Endothelial cell of umbilical vein (primary cell): Measurements from ENCODE around the gene SLC25A20. TPM values are rescaled to one million over a fixed set of nuclear protein-coding genes. Genes with fewer than 3 reads are reported as not detected.

Experiments
- BruUV-seq: library from RNA; stranded (reverse); fragments of 400-500 nt; replicated peaks from 2 replicates; lab custom pipeline; 2021; lab: Mats Ljungman, UMichigan
- CTCF ChIA-PET: fragments of 300-600, 350-600 bp; sonication (Branson Sonifier 250); formaldehyde crosslinking; loops from one replicate; lab custom pipeline; 2021; ENCODE audit warnings: antibody characterized with exemption, inconsistent platforms; lab: Charles Lee
- POLR2A ChIA-PET: fragments of 300-600, 350-600 bp; sonication (Branson Sonifier 250); formaldehyde crosslinking; loops from one replicate; lab custom pipeline; 2021; ENCODE audit warnings: antibody characterized with exemption, inconsistent platforms; lab: Charles Lee
- DNase-seq: peaks from one replicate; pipeline ENCODE4 v3.0.0-alpha.2; 2011; ENCODE audit warnings: low read depth, low spot score
- FAIRE-seq: peaks from 2 replicates; lab custom pipeline; 2011; peaks lifted over from hg19 to GRCh38; lab: Jason Lieb, UNC
- H2AFZ ChIP-seq: 2 replicates; pipeline ENCODE4 v1.6.0; 2012; ENCODE audit warnings: low read depth, low read length, control low read depth, inconsistent platforms
- H3K27ac ChIP-seq: 2 replicates; pipeline ENCODE4 v1.5.1; 2011; ENCODE audit warnings: low read depth, mild to moderate bottlenecking, control low read depth, low read length, moderate library complexity; ENCODE audit not compliant: insufficient read depth
- H3K27me3 ChIP-seq, 2 experiments: 2 replicates each; pipeline versions ENCODE4 v1.6.0 to v1.6.1; 2011; ENCODE audit warnings: low read length in 2 of 2, mixed read lengths in 1 of 2; ENCODE audit not compliant: control insufficient read depth in 2 of 2, insufficient read depth in 2 of 2
- H3K36me3 ChIP-seq, 2 experiments: 2 replicates in 1 of 2; 3 replicates in 1 of 2; pipeline ENCODE4 v1.5.1; 2011; ENCODE audit warnings: low read length in 2 of 2, mild to moderate bottlenecking in 1 of 2, moderate library complexity in 1 of 2; ENCODE audit not compliant: control insufficient read depth in 2 of 2, insufficient read depth in 2 of 2; ENCODE audit errors: extremely low read depth in 1 of 2
- H3K4me1 ChIP-seq: 3 replicates; pipeline ENCODE4 v1.5.1; 2011; ENCODE audit warnings: mild to moderate bottlenecking, low read length; ENCODE audit not compliant: control insufficient read depth, insufficient read depth; ENCODE audit errors: extremely low read depth
- H3K4me2 ChIP-seq: 2 replicates; pipeline ENCODE4 v1.6.1; 2011; ENCODE audit warnings: low read length, control low read depth, mixed read lengths; ENCODE audit not compliant: insufficient read depth
- H3K4me3 ChIP-seq, 3 experiments: fragments of 200-600 bp in 1 of 3; sonication (generic), shearing (Covaris generic) in 1 of 3; replicated peaks in 1 of 3; 2 replicates each; pipeline ENCODE4 v1.5.1; 2011 to 2016; ENCODE audit warnings: control low read depth in 3 of 3, low read length in 3 of 3, mild to moderate bottlenecking in 2 of 3, inconsistent platforms in 1 of 3, low read depth in 1 of 3, moderate library complexity in 1 of 3; ENCODE audit not compliant: insufficient read depth in 1 of 3
- H3K79me2 ChIP-seq: 2 replicates; pipeline ENCODE4 v1.6.0; 2012; ENCODE audit warnings: low read length, inconsistent platforms; ENCODE audit not compliant: control insufficient read depth, insufficient read depth
- H3K9ac ChIP-seq: replicated peaks from 2 replicates; pipeline ENCODE3; 2011; ENCODE audit warnings: low read length, control low read depth; ENCODE audit not compliant: insufficient read depth; ENCODE audit errors: extremely low read depth
- H3K9me1 ChIP-seq: replicated peaks from 3 replicates; pipeline ENCODE4 v1.6.0; 2011; ENCODE audit warnings: mild to moderate bottlenecking, low read length; ENCODE audit not compliant: control insufficient read depth, insufficient read depth; ENCODE audit errors: extremely low read depth
- H3K9me3 ChIP-seq: replicated peaks from 2 replicates; pipeline ENCODE4 v1.5.1; 2012; ENCODE audit warnings: low read length, inconsistent platforms; ENCODE audit not compliant: control insufficient read depth, insufficient read depth
- H4K20me1 ChIP-seq: replicated peaks from 2 replicates; pipeline ENCODE3; 2011; ENCODE audit warnings: mild to moderate bottlenecking, low read length; ENCODE audit not compliant: control insufficient read depth, insufficient read depth; ENCODE audit errors: extremely low read depth
- CTCF ChIP-seq, 2 donors: IDR thresholded peaks; 1 replicate in 1 of 2; 2 replicates in 1 of 2; pipeline ENCODE4 v1.5.1; 2011; ENCODE audit warnings: low read length in 2 of 2, mild to moderate bottlenecking in 2 of 2, moderate library complexity in 2 of 2, control low read depth in 1 of 2, inconsistent platforms in 1 of 2, low read depth in 1 of 2; ENCODE audit not compliant: insufficient read depth in 1 of 2; ENCODE audit errors: extremely low read depth in 1 of 2
- EZH2 ChIP-seq: IDR thresholded peaks from 2 replicates; pipeline ENCODE4 v1.6.1; 2012; ENCODE audit warnings: borderline replicate concordance, low read depth, mild to moderate bottlenecking, moderate library complexity, low read length, inconsistent platforms; ENCODE audit not compliant: severe bottlenecking
- FOS ChIP-seq: IDR thresholded peaks from 2 replicates; pipeline ENCODE4 v1.6.1; 2011; ENCODE audit warnings: mild to moderate bottlenecking, low read length, moderate library complexity, borderline replicate concordance; ENCODE audit not compliant: insufficient read depth
- GATA2 ChIP-seq: IDR thresholded peaks from 2 replicates; pipeline ENCODE4 v1.7.0; 2011; ENCODE audit warnings: low read depth, mild to moderate bottlenecking, moderate library complexity, mixed read lengths, low read length; ENCODE audit not compliant: insufficient read length, insufficient read depth
- JUN ChIP-seq: IDR thresholded peaks from 2 replicates; pipeline ENCODE4 v1.6.1; 2011; ENCODE audit warnings: borderline replicate concordance, low read depth; ENCODE audit not compliant: insufficient read length, insufficient read depth
- MYC ChIP-seq: IDR thresholded peaks from one replicate; pipeline ENCODE4 v1.6.1; 2011; ENCODE audit warnings: mild to moderate bottlenecking, low read depth, low read length
- POLR2A ChIP-seq: IDR thresholded peaks from 2 replicates; pipeline ENCODE4 v1.6.1; 2012; ENCODE audit warnings: low read depth, mild to moderate bottlenecking, control low read depth, low read length
- POLR2AphosphoS5 ChIP-seq: IDR thresholded peaks from 2 replicates; pipeline ENCODE4 v1.6.1; 2012; ENCODE audit warnings: low read depth, mild to moderate bottlenecking, control low read depth, low read length, moderate library complexity; ENCODE audit not compliant: insufficient read depth
- dilution Hi-C: fragments of 300-500 bp; cut with MboI; formaldehyde crosslinking; loops from one replicate; pipeline ENCODE4 v1.15.0; 2019; ENCODE audit warnings: low sequenced_read_pairs; ENCODE audit not compliant: extremely low pct_ligation_motif_present
- intact Hi-C: fragments of 100-400 bp; cut with micrococcal nuclease; formaldehyde crosslinking; loops from one replicate; pipeline ENCODE4 v1.10.0; 2022
- polyA plus RNA-seq, 4 experiments: library from polyadenylated mRNA; depleted of rRNA in 3 of 4; stranded (reverse) in 3 of 4; unstranded in 1 of 4; fragments of >200 nt; gene quantifications; 2 replicates each; pipeline versions ENCODE4 v1.2.1 to v1.2.3, GENCODE V29; 2011 to 2012; ENCODE audit warnings: missing spikeins in 1 of 4
- total RNA-seq: library from RNA; stranded (reverse); gene quantifications from 2 replicates; pipeline ENCODE4 v1.2.3, GENCODE V29; 2021
- TF ChIP-seq, protein P1 (sequence below): IDR thresholded peaks from 2 replicates; pipeline ENCODE4 v1.6.1; 2011; ENCODE audit not compliant: insufficient read depth, insufficient read length

SLC25A20 gene
- total and polyA plus RNA-seq, 2 donors (not counting 3 experiments of a cell fraction or from before 2014, with no cell fraction given): 7.9 to 11.0 TPM

DNA sequence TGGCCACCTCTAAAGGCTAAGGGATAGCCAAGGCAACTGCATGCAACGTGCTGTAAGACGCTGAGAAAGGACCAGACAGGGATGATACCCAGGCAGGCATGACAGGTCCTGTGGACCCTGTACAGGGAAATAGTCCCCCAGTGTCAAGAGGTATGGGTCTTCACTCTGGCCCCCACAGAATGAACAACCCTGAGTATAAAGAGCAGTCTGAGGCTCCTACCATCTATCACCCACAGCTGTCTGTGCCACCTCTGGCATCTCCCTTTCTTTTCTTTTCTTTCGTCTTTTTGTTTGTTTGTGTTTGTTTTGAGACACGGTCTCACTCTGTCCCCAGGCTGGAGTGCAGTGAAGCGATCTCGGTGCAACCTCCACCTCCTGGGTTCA, 18.7 kb downstream of the SLC25A20 start:
- H3K9me3 ChIP-seq: no peaks in the 10 kb centered on the region
- no TSS peak for BruUV-seq
- TF ChIP-seq GATA2: no peak
- TF ChIP-seq JUN: no peak
- TF ChIP-seq, protein P1, sequence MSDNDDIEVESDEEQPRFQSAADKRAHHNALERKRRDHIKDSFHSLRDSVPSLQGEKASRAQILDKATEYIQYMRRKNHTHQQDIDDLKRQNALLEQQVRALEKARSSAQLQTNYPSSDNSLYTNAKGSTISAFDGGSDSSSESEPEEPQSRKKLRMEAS: no peak
- no peak for TF ChIP-seq FOS
- TF ChIP-seq POLR2A: no peak
- no peak for TF ChIP-seq EZH2
- no peak for TF ChIP-seq MYC
- TF ChIP-seq CTCF (IDR thresholded peaks at IDR 0.05; ENCODE audit: extremely low read depth in 1 of 2, insufficient read depth in 1 of 2, low read depth in 1 of 2, low read length in 2 of 2): no peak
- no peak for TF ChIP-seq POLR2AphosphoS5
- H3K36me3 ChIP-seq: no peaks in the 10 kb centered on the region
- intact Hi-C loops: no loop called here
- H3K4me3 ChIP-seq: no peak overlapping the region
- no peaks in the 10 kb centered on the region for H4K20me1 ChIP-seq
- H2AFZ ChIP-seq: no peak overlapping the region
- no peaks in the 10 kb centered on the region for H3K4me1 ChIP-seq
- H3K27me3 ChIP-seq: no peaks in the 10 kb centered on the region
- POLR2A ChIA-PET: no interaction called here
- H3K79me2 ChIP-seq: no peaks in the 10 kb centered on the region
- no peaks in the 10 kb centered on the region for H3K9me1 ChIP-seq
- dilution Hi-C loops: no loop called here
- DNase-seq (no peak), FAIRE-seq (no peak)
- H3K9ac ChIP-seq: no peak overlapping the region
- no peak overlapping the region for H3K4me2 ChIP-seq
- CTCF ChIA-PET: interaction anchor here (0.6 kb wide), 1 partner anchor 1241 kb away, joined by 3 read pairs; no protein-coding TSS in a partner anchor
- no peak overlapping the region for H3K27ac ChIP-seq
